ENCODE results near the gene ADGB. TPM values are rescaled to one million over a fixed set of nuclear protein-coding genes. Genes with fewer than 3 reads are reported as not detected.

Gene ADGB
- total and polyA plus RNA-seq, 4 donors: 1.4 to 9.7 (median 5.5) TPM

- TF ChIP-seq CTCF (IDR thresholded peaks at IDR 0.05; ENCODE audit: control extremely low read depth, extremely low read depth): no peak
- no peak for ATAC-seq (ENCODE audit: insufficient read depth, low FRiP score)
- Histone ChIP-seq H3K36me3 (ENCODE audit: control insufficient read depth in 4 of 4, insufficient read depth in 4 of 4, low read length in 4 of 4) (no peaks in the 10 kb centered on the region), H3K27ac (ENCODE audit: low read depth in 1 of 2, low read length in 1 of 2) (no peak overlapping the region), H3K9me3 (ENCODE audit: control insufficient read depth in 4 of 4, insufficient read depth in 3 of 4, low read length in 3 of 4) (no peaks in the 10 kb centered on the region), H3K9ac (ENCODE audit: insufficient read depth in 1 of 2, low read length in 2 of 2) (no peak overlapping the region), H3K4me3 (no peak overlapping the region), H3K4me1 (ENCODE audit: control insufficient read depth in 5 of 5, insufficient read depth in 5 of 5, low read length in 5 of 5) (no peaks in the 10 kb centered on the region), H3K27me3 (ENCODE audit: control insufficient read depth in 3 of 3, insufficient read depth in 3 of 3, low read length in 2 of 3) (no peaks in the 10 kb centered on the region)
- 91 to 96% methylated on average over 6 of the region's 6 CpGs for WGBS, 2 donors
- no peak for DNase-seq
These were observed 44.1 kb downstream of the ADGB start for GRCh38 chr6:146642921-146643320.

DNA sequence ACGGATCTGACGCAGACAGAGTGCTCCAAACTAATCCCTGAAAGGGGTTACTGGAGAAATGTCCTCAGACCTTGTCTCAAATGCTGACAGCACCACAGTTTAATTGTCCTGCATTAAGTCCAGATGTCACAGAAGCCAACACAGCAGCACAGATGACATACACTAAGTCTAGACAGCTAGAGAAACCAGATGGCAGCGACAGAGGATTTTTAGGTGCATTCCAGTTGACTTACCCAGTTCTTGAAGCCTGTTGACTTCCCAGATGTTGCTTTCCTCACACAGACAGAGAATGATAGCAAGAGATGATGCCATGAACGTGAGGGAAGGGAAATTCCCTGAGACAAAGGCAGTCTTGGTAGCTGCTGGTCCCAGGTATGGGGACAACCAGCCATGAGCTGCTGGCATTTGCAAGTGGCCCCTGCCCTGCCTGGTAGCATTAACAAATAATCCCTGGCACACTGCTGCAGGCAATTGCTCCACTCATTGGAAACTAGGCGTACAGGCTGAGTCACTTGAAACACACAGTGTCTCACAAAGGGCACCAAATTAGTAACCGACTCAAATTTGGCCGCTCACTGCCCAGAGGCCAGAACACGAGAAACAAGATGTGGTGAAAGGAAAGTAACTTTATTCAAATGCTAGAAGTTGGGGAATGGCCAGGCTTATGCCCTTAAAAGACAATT lies 52.2 kb downstream of the ADGB start:
- Histone ChIP-seq H3K27me3 (ENCODE audit: control insufficient read depth in 3 of 3, insufficient read depth in 3 of 3, low read length in 2 of 3) (no peaks in the 10 kb centered on the region), H3K9ac (ENCODE audit: insufficient read depth in 1 of 2, low read length in 2 of 2) (no peak overlapping the region), H3K27ac (ENCODE audit: low read depth in 1 of 2, low read length in 1 of 2) (no peak overlapping the region), H3K4me1 (ENCODE audit: control insufficient read depth in 5 of 5, insufficient read depth in 5 of 5, low read length in 5 of 5) (no peaks in the 10 kb centered on the region), H3K9me3 (ENCODE audit: control insufficient read depth in 4 of 4, insufficient read depth in 3 of 4, low read length in 3 of 4) (no peaks in the 10 kb centered on the region), H3K36me3 (ENCODE audit: control insufficient read depth in 4 of 4, insufficient read depth in 4 of 4, low read length in 4 of 4) (no peaks in the 10 kb centered on the region), H3K4me3 (no peak overlapping the region)
- TF ChIP-seq CTCF (IDR thresholded peaks at IDR 0.05; ENCODE audit: control extremely low read depth, extremely low read depth): no peak
- DNase-seq (no peak), ATAC-seq (ENCODE audit: insufficient read depth, low FRiP score) (no peak)
- 82 to 90% methylated on average over 8 of the region's 8 CpGs for WGBS, 2 donors

DNA sequence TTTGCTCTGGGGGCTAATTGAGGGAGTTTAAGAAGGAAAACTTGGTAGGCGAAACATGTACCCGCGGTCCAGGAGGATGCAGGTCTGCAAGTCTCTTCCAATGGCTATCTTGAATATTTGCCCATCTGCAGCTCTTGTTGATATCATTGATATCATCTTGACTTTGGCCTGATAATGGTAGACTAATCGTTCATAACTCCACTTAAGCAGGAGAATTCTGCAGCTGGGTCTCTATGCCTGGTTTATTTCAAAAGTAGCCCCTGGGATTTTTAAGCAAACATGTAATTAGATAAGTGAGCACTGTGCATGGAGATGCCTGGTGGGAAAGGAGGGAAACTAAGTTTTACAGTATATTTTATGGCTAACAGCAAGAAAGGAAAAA lies 52.7 kb downstream of the ADGB start:
- TF ChIP-seq CTCF (IDR thresholded peaks at IDR 0.05; ENCODE audit: control extremely low read depth, extremely low read depth): no peak
- WGBS, 2 donors: 92 to 94% methylated on average over 4 of the region's 4 CpGs
- ATAC-seq (ENCODE audit: insufficient read depth, low FRiP score) (no peak), DNase-seq (no peak)
- no peak overlapping the region for H3K9ac ChIP-seq (ENCODE audit: insufficient read depth in 1 of 2, low read length in 2 of 2)
- H3K27ac ChIP-seq (ENCODE audit: low read depth in 1 of 2, low read length in 1 of 2): no peak overlapping the region
- no peaks in the 10 kb centered on the region for H3K9me3 ChIP-seq (ENCODE audit: control insufficient read depth in 4 of 4, insufficient read depth in 3 of 4, low read length in 3 of 4)
- no peak overlapping the region for H3K4me3 ChIP-seq
- no peaks in the 10 kb centered on the region for H3K36me3 ChIP-seq (ENCODE audit: control insufficient read depth in 4 of 4, insufficient read depth in 4 of 4, low read length in 4 of 4)
- H3K27me3 ChIP-seq (ENCODE audit: control insufficient read depth in 3 of 3, insufficient read depth in 3 of 3, low read length in 2 of 3): no peaks in the 10 kb centered on the region
- no peaks in the 10 kb centered on the region for H3K4me1 ChIP-seq (ENCODE audit: control insufficient read depth in 5 of 5, insufficient read depth in 5 of 5, low read length in 5 of 5)

GRCh38 chr6:146657432-146657831 lies 58.7 kb downstream of the ADGB start:
- Histone ChIP-seq H3K4me3 (no peak overlapping the region), H3K27ac (ENCODE audit: low read depth in 1 of 2, low read length in 1 of 2) (no peak overlapping the region), H3K36me3 (ENCODE audit: control insufficient read depth in 4 of 4, insufficient read depth in 4 of 4, low read length in 4 of 4) (no peaks in the 10 kb centered on the region), H3K9me3 (ENCODE audit: control insufficient read depth in 4 of 4, insufficient read depth in 3 of 4, low read length in 3 of 4) (no peaks in the 10 kb centered on the region), H3K4me1 (ENCODE audit: control insufficient read depth in 5 of 5, insufficient read depth in 5 of 5, low read length in 5 of 5) (no peaks in the 10 kb centered on the region), H3K9ac (ENCODE audit: insufficient read depth in 1 of 2, low read length in 2 of 2) (no peak overlapping the region), H3K27me3 (ENCODE audit: control insufficient read depth in 3 of 3, insufficient read depth in 3 of 3, low read length in 2 of 3) (no peaks in the 10 kb centered on the region)
- 89 to 94% methylated on average over 3 of the region's 3 CpGs for whole genome bisulfite sequencing, 2 donors
- ATAC-seq (ENCODE audit: insufficient read depth, low FRiP score) (no peak), DNase-seq (no peak)
- no peak for TF ChIP-seq CTCF (IDR thresholded peaks at IDR 0.05; ENCODE audit: control extremely low read depth, extremely low read depth)
